HepG2 (cell line): ENCODE data around the gene TMEM267. TPM values are rescaled to one million over a fixed set of nuclear protein-coding genes. Genes with fewer than 3 reads are reported as not detected.
A peak's percentile ranks its signal among the peaks of the same experiment; 100 is the strongest.

Experiments
- ATAC-seq: fragments of 200-7000 bp; cut with Tn5 transposase; 3 replicates; pipeline ENCODE4 v1.9.1; 2020; ENCODE audit warnings: mild to moderate bottlenecking, moderate library complexity
- BruUV-seq: library from RNA; stranded (reverse); fragments of 400-500 nt; replicated peaks from 2 replicates; lab custom pipeline; 2021; lab: Mats Ljungman, UMichigan
- CTCF ChIA-PET: fragments of 300-600 bp; formaldehyde crosslinking; extraction: SDS; loops from one replicate; lab custom pipeline; 2021; ENCODE audit warnings: low total read pairs, inconsistent platforms, low intra/inter-chr PET ratio; lab: Yijun Ruan, JAX
- POLR2A ChIA-PET: fragments of 350-600 bp; sonication (Branson Sonifier 250); formaldehyde crosslinking; loops from one replicate; lab custom pipeline; 2020; ENCODE audit warnings: antibody characterized with exemption, inconsistent platforms; lab: Yijun Ruan, JAX
- DNase-seq: peaks from one replicate; pipeline ENCODE4 v3.0.0-alpha.2; 2015; ENCODE audit warnings: low spot score
- FAIRE-seq: peaks from 3 replicates; lab custom pipeline; 2011; peaks lifted over from hg19 to GRCh38; lab: Jason Lieb, UNC
- H2AFZ ChIP-seq: one replicate; pipeline ENCODE4 v1.6.1; 2011; ENCODE audit warnings: low read length, inconsistent platforms
- H3K27ac ChIP-seq: fragments of 300-600 bp; 3 replicates; pipeline ENCODE4 v1.8.0; 2011; ENCODE audit warnings: mixed run types, mild to moderate bottlenecking, mixed read lengths, low read length, inconsistent platforms; ENCODE audit not compliant: insufficient read depth; ENCODE audit errors: extremely low read length
- H3K27me3 ChIP-seq, 2 experiments: fragments of 200-600 bp in 1 of 2; 2 replicates in 1 of 2; 3 replicates in 1 of 2; pipeline versions ENCODE4 v1.6.0 to v1.8.0; 2011; ENCODE audit warnings: low read length in 2 of 2, mild to moderate bottlenecking in 2 of 2, moderate library complexity in 2 of 2, inconsistent platforms in 1 of 2; ENCODE audit not compliant: insufficient read depth in 2 of 2, control insufficient read depth in 1 of 2
- H3K36me3 ChIP-seq, 2 experiments: fragments of 200-600 bp in 1 of 2; replicated peaks in 1 of 2; 2 replicates in 1 of 2; 3 replicates in 1 of 2; pipeline versions ENCODE4 v1.5.1 to v1.8.0; 2011; ENCODE audit warnings: low read length in 2 of 2, inconsistent platforms in 1 of 2; ENCODE audit not compliant: insufficient read depth in 2 of 2, control insufficient read depth in 1 of 2
- H3K4me1 ChIP-seq: 2 replicates; pipeline ENCODE4 v1.5.1; 2012; ENCODE audit warnings: low read length, inconsistent platforms; ENCODE audit not compliant: insufficient read depth
- H3K4me2 ChIP-seq: 2 replicates; pipeline ENCODE4 v1.6.0; 2011; ENCODE audit warnings: low read depth, low read length, inconsistent platforms
- H3K4me3 ChIP-seq, 3 experiments: fragments of 200-600 bp in 1 of 3; sonication (generic), shearing (Covaris generic) in 1 of 3; replicated peaks in 1 of 3; 2 replicates each; pipeline ENCODE4 v1.5.1; 2011 to 2016; ENCODE audit warnings: low read length in 3 of 3, inconsistent platforms in 2 of 3, low read depth in 2 of 3, mild to moderate bottlenecking in 2 of 3, control low read depth in 1 of 3, mixed read lengths in 1 of 3; ENCODE audit not compliant: insufficient read depth in 1 of 3
- H3K79me2 ChIP-seq: one replicate; pipeline ENCODE4 v1.6.1; 2011; ENCODE audit warnings: low read length, inconsistent platforms; ENCODE audit not compliant: insufficient read depth
- H3K9ac ChIP-seq: 2 replicates; pipeline ENCODE4 v1.6.0; 2011; ENCODE audit warnings: mild to moderate bottlenecking, low read depth, low read length, inconsistent platforms; ENCODE audit not compliant: insufficient read depth
- H3K9me3 ChIP-seq: 2 replicates; pipeline ENCODE4 v1.5.1; 2012; ENCODE audit warnings: mild to moderate bottlenecking, low read length
- H4K20me1 ChIP-seq: 2 replicates; pipeline ENCODE4 v1.6.0; 2011; ENCODE audit warnings: inconsistent platforms, mild to moderate bottlenecking, low read length, moderate library complexity; ENCODE audit not compliant: insufficient read depth
- BRCA1 ChIP-seq: sonication (generic); formaldehyde crosslinking; IDR thresholded peaks from 2 replicates; pipeline ENCODE4 v1.4.0; 2020; ENCODE audit warnings: missing genetic modification reagents
- FOSL2 ChIP-seq: sonication (generic); formaldehyde crosslinking; IDR thresholded peaks from 2 replicates; pipeline ENCODE4 v1.4.0; 2020; ENCODE audit warnings: missing genetic modification reagents
- RFXAP ChIP-seq: sonication (generic); formaldehyde crosslinking; IDR thresholded peaks from 2 replicates; pipeline ENCODE4 v1.4.0; 2020; ENCODE audit warnings: missing genetic modification reagents, borderline replicate concordance
- ZNF513 ChIP-seq: sonication (generic); formaldehyde crosslinking; conservative IDR thresholded peaks from 2 replicates; pipeline ENCODE4 v1.5.0; 2020; ENCODE audit warnings: missing genetic modification reagents
- ZNF609 ChIP-seq: sonication (generic); formaldehyde crosslinking; IDR thresholded peaks from 2 replicates; pipeline ENCODE4 v1.4.0; 2020; ENCODE audit warnings: mild to moderate bottlenecking, missing genetic modification reagents, borderline replicate concordance
- WGBS: methylation state at CpG from one replicate; pipeline ENCODE4 v1.1.6; 2017; ENCODE audit warnings: low lambda C conversion rate; 5-methylcytosine and 5-hydroxymethylcytosine counted together
- in situ Hi-C: cut with HindIII; loops from 2 replicates; pipeline ENCODE4 v1.10.0; 2017; ENCODE audit warnings: low pct_unique_long_range_greater_than_20kb; ENCODE audit not compliant: extremely low pct_ligation_motif_present
- intact Hi-C: fragments of 100-400 bp; cut with micrococcal nuclease; formaldehyde crosslinking; loops from one replicate; pipeline ENCODE4 v1.10.0; 2022; ENCODE audit not compliant: unreplicated experiment
- polyA plus RNA-seq, 8 experiments: library from polyadenylated mRNA; depleted of rRNA in 3 of 8; stranded (reverse) in 7 of 8; unstranded in 1 of 8; fragments of >200 nt; fragmentation: Illumina TruSeq in 4 of 8; extraction: Trizol in 4 of 8; gene quantifications; 2 replicates each; pipeline versions ENCODE4 v1.2.1 to v1.2.3, GENCODE V29; 2011 to 2016; ENCODE audit warnings: low read depth in 4 of 8, missing spikeins in 1 of 8, mixed read lengths in 1 of 8; ENCODE audit not compliant: insufficient read depth in 1 of 8
- total RNA-seq, 5 experiments: library from RNA; depleted of rRNA; stranded (reverse); fragments of >200 nt; fragmentation: Illumina TruSeq; extraction: Trizol; gene quantifications; 2 replicates each; pipeline ENCODE4 v1.2.3, GENCODE V29; 2016; ENCODE audit warnings: low read depth in 1 of 5

Gene TMEM267
- total and polyA plus RNA-seq, 2 of the 13 experiments (the other 11 are each of a cell fraction or from before 2014, with no cell fraction given) = 8.9 to 12.6 TPM

GRCh38 chr5:43415935-43416802, 67.5 kb downstream of the TMEM267 start:
- Histone ChIP-seq H3K27ac (no peak overlapping the region), H3K9me3 (no peaks in the 10 kb centered on the region), H3K79me2 (no peaks in the 10 kb centered on the region), H3K4me1 (peaks cover 32% of the 10 kb centered on the region), H3K4me2 (no peak overlapping the region), H3K36me3 (no peaks in the 10 kb centered on the region), H4K20me1 (no peaks in the 10 kb centered on the region), H2AFZ (no peak overlapping the region), H3K4me3 (no peak overlapping the region), H3K27me3 (no peaks in the 10 kb centered on the region; a peak in 2 of 5 replicates), H3K9ac (no peak overlapping the region)
- DNase-seq = no peak
- ChIA-PET CTCF (no interaction called here), POLR2A (interaction anchor here (0.9 kb wide), 1 partner anchor 13 kb away, joined by 3 read pairs; no protein-coding TSS in a partner anchor)
- WGBS = 44% methylated on average over 2 of the region's 3 CpGs
- peak; percentile 46 for ATAC-seq
- in situ Hi-C loops = no loop called here
- TF ChIP-seq RFXAP (no peak), ZNF609 (CRISPR knock-in tag) (no peak), FOSL2 (peak; percentile 53), ZNF513 (CRISPR knock-in tag) (no peak), BRCA1 (no peak)
- no peak for FAIRE-seq
- BruUV-seq = no TSS peak
- intact Hi-C loops = no loop called here
